ENCODE data around the gene KRT16. TPM values are rescaled to one million over a fixed set of nuclear protein-coding genes. Genes with fewer than 3 reads are reported as not detected.

Gene KRT16
- total RNA-seq, 4 donors from 2014 or later, result not detected

- H3K27me3 ChIP-seq, result no peaks in the 10 kb centered on the region
- no peak for DNase-seq
- H3K9me3 ChIP-seq, result no peaks in the 10 kb centered on the region
- no peak overlapping the region for H3K27ac ChIP-seq
- H3K4me3 ChIP-seq, result no peak overlapping the region
- no peaks in the 10 kb centered on the region for H3K36me3 ChIP-seq
- intact Hi-C loops (cut with DNase I; ENCODE audit: low total_unique reads), result no loop called here
- no peaks in the 10 kb centered on the region for H3K4me1 ChIP-seq
- no peak for TF ChIP-seq POLR2A (IDR thresholded peaks at IDR 0.05)
- TF ChIP-seq, protein P1, sequence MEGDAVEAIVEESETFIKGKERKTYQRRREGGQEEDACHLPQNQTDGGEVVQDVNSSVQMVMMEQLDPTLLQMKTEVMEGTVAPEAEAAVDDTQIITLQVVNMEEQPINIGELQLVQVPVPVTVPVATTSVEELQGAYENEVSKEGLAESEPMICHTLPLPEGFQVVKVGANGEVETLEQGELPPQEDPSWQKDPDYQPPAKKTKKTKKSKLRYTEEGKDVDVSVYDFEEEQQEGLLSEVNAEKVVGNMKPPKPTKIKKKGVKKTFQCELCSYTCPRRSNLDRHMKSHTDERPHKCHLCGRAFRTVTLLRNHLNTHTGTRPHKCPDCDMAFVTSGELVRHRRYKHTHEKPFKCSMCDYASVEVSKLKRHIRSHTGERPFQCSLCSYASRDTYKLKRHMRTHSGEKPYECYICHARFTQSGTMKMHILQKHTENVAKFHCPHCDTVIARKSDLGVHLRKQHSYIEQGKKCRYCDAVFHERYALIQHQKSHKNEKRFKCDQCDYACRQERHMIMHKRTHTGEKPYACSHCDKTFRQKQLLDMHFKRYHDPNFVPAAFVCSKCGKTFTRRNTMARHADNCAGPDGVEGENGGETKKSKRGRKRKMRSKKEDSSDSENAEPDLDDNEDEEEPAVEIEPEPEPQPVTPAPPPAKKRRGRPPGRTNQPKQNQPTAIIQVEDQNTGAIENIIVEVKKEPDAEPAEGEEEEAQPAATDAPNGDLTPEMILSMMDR (IDR thresholded peaks at IDR 0.05), result no peak
These were observed 40.9 kb upstream of the KRT16 start for GRCh38 chr17:41653421-41653820.

DNA sequence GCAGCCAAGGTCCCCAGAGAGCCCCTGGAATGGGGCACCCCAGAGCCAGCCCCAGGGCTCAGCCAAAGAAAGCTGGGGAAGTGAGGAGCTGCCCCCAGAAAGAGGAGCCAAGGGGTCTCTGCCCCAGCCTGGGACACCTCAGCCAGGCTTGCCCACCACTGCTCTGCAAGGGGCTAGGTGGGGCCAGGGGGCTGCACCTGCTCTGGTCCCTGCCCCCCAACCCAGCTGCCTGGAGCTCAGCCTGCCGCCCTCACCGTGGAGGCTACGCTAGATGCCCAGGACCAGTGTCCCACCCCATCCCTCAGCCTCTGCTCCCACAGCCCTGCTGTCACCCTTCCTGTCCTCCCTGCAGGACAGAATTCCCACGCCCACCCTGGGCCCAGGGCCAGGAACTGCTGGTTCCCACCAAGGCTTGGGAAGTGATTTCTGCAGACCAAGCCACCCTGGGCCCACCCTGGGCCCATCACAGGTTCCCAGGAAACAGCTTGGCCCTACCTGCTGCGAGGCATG lies 39.9 kb upstream of the KRT16 start:
- Histone ChIP-seq H3K36me3 (no peaks in the 10 kb centered on the region), H3K4me3 (no peak overlapping the region), H3K4me1 (no peaks in the 10 kb centered on the region), H3K9me3 (no peaks in the 10 kb centered on the region), H3K27ac (no peak overlapping the region), H3K27me3 (no peaks in the 10 kb centered on the region)
- no peak for DNase-seq
- intact Hi-C loops (cut with DNase I; ENCODE audit: low total_unique reads), result no loop called here
- TF ChIP-seq, protein P1 (IDR thresholded peaks at IDR 0.05), result no peak
- no peak for TF ChIP-seq POLR2A (IDR thresholded peaks at IDR 0.05)

- H3K27me3 ChIP-seq, result no peaks in the 10 kb centered on the region
- TF ChIP-seq POLR2A (IDR thresholded peaks at IDR 0.05), result no peak
- TF ChIP-seq, protein P1 (IDR thresholded peaks at IDR 0.05), result no peak
- no peaks in the 10 kb centered on the region for H3K36me3 ChIP-seq
- H3K4me1 ChIP-seq, result no peaks in the 10 kb centered on the region
- H3K4me3 ChIP-seq, result no peak overlapping the region
- DNase-seq, result no peak
- no peak overlapping the region for H3K27ac ChIP-seq
- no peaks in the 10 kb centered on the region for H3K9me3 ChIP-seq
- intact Hi-C loops (cut with DNase I; ENCODE audit: low total_unique reads), result no loop called here
These were observed 39.3 kb upstream of the KRT16 start for GRCh38 chr17:41651625-41652460.

GRCh38 chr17:41650794-41651624 lies 38.4 kb upstream of the KRT16 start:
- H3K27ac ChIP-seq, result no peak overlapping the region
- H3K27me3 ChIP-seq, result no peaks in the 10 kb centered on the region
- TF ChIP-seq, protein P1 (IDR thresholded peaks at IDR 0.05), result no peak
- TF ChIP-seq POLR2A (IDR thresholded peaks at IDR 0.05), result no peak
- no peaks in the 10 kb centered on the region for H3K4me1 ChIP-seq
- intact Hi-C loops (cut with DNase I; ENCODE audit: low total_unique reads), result no loop called here
- no peak overlapping the region for H3K4me3 ChIP-seq
- no peaks in the 10 kb centered on the region for H3K9me3 ChIP-seq
- H3K36me3 ChIP-seq, result no peaks in the 10 kb centered on the region
- DNase-seq, result no peak
